Transverse colon (tissue), 4 donors: ENCODE results near the gene UACA.

Source experiments
- EP300 ChIP-seq: sonication (generic); formaldehyde crosslinking; IDR thresholded peaks from one replicate; pipeline ENCODE4 v1.6.1; 2017; ENCODE audit warnings: antibody characterized with exemption, low read depth
- POLR2A ChIP-seq: fragments of 450-650 bp; IDR thresholded peaks from one replicate; pipeline ENCODE4 v1.6.1; 2016; ENCODE audit warnings: antibody characterized with exemption, mild to moderate bottlenecking, moderate library complexity
- POLR2AphosphoS5 ChIP-seq, 3 donors: sonication (generic); formaldehyde crosslinking; IDR thresholded peaks; one replicate each; pipeline ENCODE4 v1.6.1; 2016; ENCODE audit warnings: antibody characterized with exemption in 3 of 3
- TF ChIP-seq, protein P1 (sequence below), 5 experiments: fragments of 200-600 bp in 3 of 5; fragments of 450-650 bp in 2 of 5; sonication (generic) in 3 of 5; IDR thresholded peaks; 1 replicate in 2 of 5; 2 replicates in 3 of 5; pipeline ENCODE4 v1.5.1; 2016 to 2017; ENCODE audit warnings: antibody characterized with exemption in 5 of 5, inconsistent platforms in 3 of 5, mild to moderate bottlenecking in 2 of 5, moderate library complexity in 1 of 5

GRCh38 chr15:70633103-70633831 is 130.1 kb downstream of the UACA start:
- TF ChIP-seq POLR2A (no peak), POLR2AphosphoS5 (IDR thresholded peaks at IDR 0.05) (no peak), EP300 (no peak)
- TF ChIP-seq, protein P1, sequence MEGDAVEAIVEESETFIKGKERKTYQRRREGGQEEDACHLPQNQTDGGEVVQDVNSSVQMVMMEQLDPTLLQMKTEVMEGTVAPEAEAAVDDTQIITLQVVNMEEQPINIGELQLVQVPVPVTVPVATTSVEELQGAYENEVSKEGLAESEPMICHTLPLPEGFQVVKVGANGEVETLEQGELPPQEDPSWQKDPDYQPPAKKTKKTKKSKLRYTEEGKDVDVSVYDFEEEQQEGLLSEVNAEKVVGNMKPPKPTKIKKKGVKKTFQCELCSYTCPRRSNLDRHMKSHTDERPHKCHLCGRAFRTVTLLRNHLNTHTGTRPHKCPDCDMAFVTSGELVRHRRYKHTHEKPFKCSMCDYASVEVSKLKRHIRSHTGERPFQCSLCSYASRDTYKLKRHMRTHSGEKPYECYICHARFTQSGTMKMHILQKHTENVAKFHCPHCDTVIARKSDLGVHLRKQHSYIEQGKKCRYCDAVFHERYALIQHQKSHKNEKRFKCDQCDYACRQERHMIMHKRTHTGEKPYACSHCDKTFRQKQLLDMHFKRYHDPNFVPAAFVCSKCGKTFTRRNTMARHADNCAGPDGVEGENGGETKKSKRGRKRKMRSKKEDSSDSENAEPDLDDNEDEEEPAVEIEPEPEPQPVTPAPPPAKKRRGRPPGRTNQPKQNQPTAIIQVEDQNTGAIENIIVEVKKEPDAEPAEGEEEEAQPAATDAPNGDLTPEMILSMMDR (IDR thresholded peaks at IDR 0.05), result no peak
